Vagina (tissue), 2 donors: ENCODE results near the gene GPX1.

Source experiments
- POLR2A ChIP-seq, 2 donors: fragments of 450-650 bp; IDR thresholded peaks; one replicate each; pipeline ENCODE4 v1.6.1; 2017; ENCODE audit warnings: antibody characterized with exemption in 2 of 2, mild to moderate bottlenecking in 2 of 2, moderate library complexity in 2 of 2
- TF ChIP-seq, protein P1 (sequence below), 3 experiments: fragments of 450-650 bp in 2 of 3; fragments of 200-600 bp in 1 of 3; sonication (generic) in 1 of 3; IDR thresholded peaks; one replicate each; pipeline ENCODE4 v1.5.1; 2017 to 2019; ENCODE audit warnings: antibody characterized with exemption in 3 of 3, mild to moderate bottlenecking in 2 of 3, moderate library complexity in 2 of 3

GRCh38 chr3:49352281-49352680, 5.9 kb downstream of the GPX1 start:
- TF ChIP-seq, protein P1, sequence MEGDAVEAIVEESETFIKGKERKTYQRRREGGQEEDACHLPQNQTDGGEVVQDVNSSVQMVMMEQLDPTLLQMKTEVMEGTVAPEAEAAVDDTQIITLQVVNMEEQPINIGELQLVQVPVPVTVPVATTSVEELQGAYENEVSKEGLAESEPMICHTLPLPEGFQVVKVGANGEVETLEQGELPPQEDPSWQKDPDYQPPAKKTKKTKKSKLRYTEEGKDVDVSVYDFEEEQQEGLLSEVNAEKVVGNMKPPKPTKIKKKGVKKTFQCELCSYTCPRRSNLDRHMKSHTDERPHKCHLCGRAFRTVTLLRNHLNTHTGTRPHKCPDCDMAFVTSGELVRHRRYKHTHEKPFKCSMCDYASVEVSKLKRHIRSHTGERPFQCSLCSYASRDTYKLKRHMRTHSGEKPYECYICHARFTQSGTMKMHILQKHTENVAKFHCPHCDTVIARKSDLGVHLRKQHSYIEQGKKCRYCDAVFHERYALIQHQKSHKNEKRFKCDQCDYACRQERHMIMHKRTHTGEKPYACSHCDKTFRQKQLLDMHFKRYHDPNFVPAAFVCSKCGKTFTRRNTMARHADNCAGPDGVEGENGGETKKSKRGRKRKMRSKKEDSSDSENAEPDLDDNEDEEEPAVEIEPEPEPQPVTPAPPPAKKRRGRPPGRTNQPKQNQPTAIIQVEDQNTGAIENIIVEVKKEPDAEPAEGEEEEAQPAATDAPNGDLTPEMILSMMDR (IDR thresholded peaks at IDR 0.05) = no peak
- TF ChIP-seq POLR2A (IDR thresholded peaks at IDR 0.05) = no peak
